Cardiac muscle cell (in vitro differentiated cells and primary cell): Measurements from ENCODE around the gene RNASEH2C. TPM values are rescaled to one million over a fixed set of nuclear protein-coding genes. Genes with fewer than 3 reads are reported as not detected.
A peak's percentile ranks its signal among the peaks of the same experiment; 100 is the strongest.
"Not testable (repeated sequence)": the region's sequence is repeated elsewhere in the genome, so short reads cannot be mapped to it uniquely, and the experiment has no call there.

Experiments
- DNase-seq, 2 donors: peaks; one replicate each; pipeline versions ENCODE4 v3.0.0 to v3.0.0-alpha.2; 2010 to 2017; ENCODE audit warnings: low read depth in 1 of 2, low spot score in 1 of 2
- H3K27ac ChIP-seq: fragments of 200-600 bp; sonication (generic); 2 replicates; pipeline ENCODE4 v1.5.1; 2016
- H3K27me3 ChIP-seq: fragments of 200-600 bp; sonication (generic); 2 replicates; pipeline ENCODE4 v1.6.0; 2016; ENCODE audit warnings: control low read depth
- H3K36me3 ChIP-seq: fragments of 200-600 bp; sonication (generic); 2 replicates; pipeline ENCODE4 v1.5.1; 2016; ENCODE audit warnings: control low read depth
- H3K4me1 ChIP-seq: fragments of 200-600 bp; sonication (generic); 2 replicates; pipeline ENCODE4 v1.8.1; 2017; ENCODE audit warnings: low read depth, mild to moderate bottlenecking, mixed run types
- H3K4me3 ChIP-seq: fragments of 200-600 bp; sonication (generic); 2 replicates; pipeline ENCODE4 v1.5.1; 2016; ENCODE audit warnings: mild to moderate bottlenecking
- H3K9me3 ChIP-seq: fragments of 200-600 bp; sonication (generic); 2 replicates; pipeline ENCODE4 v1.5.1; 2017; ENCODE audit warnings: low read depth, mild to moderate bottlenecking, control low read depth
- polyA plus RNA-seq: library from polyadenylated mRNA; unstranded; fragments of >200 nt; fragmentation: Nextera tagmentation; extraction: Ambion mirVana; gene quantifications from 2 replicates; pipeline ENCODE4 v1.2.1, GENCODE V29; 2016
- total RNA-seq: library from RNA; depleted of rRNA; stranded (reverse); fragments of >200 nt; gene quantifications from 2 replicates; pipeline ENCODE4 v1.2.3, GENCODE V29; 2016
- TF ChIP-seq, protein P1 (sequence below): IDR thresholded peaks from 2 replicates; pipeline ENCODE4 v1.5.1; 2012; ENCODE audit warnings: low read depth, mild to moderate bottlenecking, low read length

The RNASEH2C gene
- total and polyA plus RNA-seq, 2 experiments from 2014 or later = 84.4 to 108 TPM

GRCh38 chr11:65696802-65697552 lies 23.6 kb downstream of the RNASEH2C start:
- no peak for DNase-seq
- no peak overlapping the region for H3K4me3 ChIP-seq
- H3K9me3 ChIP-seq = no peaks in the 10 kb centered on the region
- no peaks in the 10 kb centered on the region for H3K27me3 ChIP-seq
- TF ChIP-seq, protein P1, sequence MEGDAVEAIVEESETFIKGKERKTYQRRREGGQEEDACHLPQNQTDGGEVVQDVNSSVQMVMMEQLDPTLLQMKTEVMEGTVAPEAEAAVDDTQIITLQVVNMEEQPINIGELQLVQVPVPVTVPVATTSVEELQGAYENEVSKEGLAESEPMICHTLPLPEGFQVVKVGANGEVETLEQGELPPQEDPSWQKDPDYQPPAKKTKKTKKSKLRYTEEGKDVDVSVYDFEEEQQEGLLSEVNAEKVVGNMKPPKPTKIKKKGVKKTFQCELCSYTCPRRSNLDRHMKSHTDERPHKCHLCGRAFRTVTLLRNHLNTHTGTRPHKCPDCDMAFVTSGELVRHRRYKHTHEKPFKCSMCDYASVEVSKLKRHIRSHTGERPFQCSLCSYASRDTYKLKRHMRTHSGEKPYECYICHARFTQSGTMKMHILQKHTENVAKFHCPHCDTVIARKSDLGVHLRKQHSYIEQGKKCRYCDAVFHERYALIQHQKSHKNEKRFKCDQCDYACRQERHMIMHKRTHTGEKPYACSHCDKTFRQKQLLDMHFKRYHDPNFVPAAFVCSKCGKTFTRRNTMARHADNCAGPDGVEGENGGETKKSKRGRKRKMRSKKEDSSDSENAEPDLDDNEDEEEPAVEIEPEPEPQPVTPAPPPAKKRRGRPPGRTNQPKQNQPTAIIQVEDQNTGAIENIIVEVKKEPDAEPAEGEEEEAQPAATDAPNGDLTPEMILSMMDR = no peak
- no peaks in the 10 kb centered on the region for H3K36me3 ChIP-seq
- H3K4me1 ChIP-seq = no peaks in the 10 kb centered on the region
- H3K27ac ChIP-seq = no peak overlapping the region

- no peaks in the 10 kb centered on the region for H3K36me3 ChIP-seq
- H3K4me1 ChIP-seq = no peaks in the 10 kb centered on the region
- H3K27ac ChIP-seq = no peak overlapping the region
- peak in 1 of 2 donors; percentile 58 for DNase-seq
- H3K27me3 ChIP-seq = no peaks in the 10 kb centered on the region
- no peaks in the 10 kb centered on the region for H3K9me3 ChIP-seq
- TF ChIP-seq, protein P1 = no peak
- H3K4me3 ChIP-seq = no peak overlapping the region
These were observed 24.9 kb downstream of the RNASEH2C start for GRCh38 chr11:65695459-65696241.

DNA sequence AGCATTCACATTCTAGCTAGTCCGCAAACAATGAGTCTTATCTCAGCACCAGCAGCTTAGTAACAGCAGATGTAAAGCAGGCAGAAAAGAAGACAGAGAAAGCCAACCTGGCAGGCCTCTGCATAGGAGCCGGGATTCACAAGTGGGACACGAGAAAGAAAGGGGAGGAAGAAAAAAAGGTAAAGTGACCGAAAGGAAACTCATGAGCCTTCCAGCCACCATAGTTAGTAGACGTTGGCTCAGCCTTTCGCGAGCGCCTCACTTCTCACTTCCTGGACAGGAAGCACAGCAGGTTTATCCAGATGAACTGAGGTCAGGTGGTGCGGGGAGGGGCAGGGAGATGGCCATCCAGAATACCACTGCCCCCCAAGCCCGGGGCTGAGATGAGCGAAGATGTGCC lies 28.2 kb downstream of the RNASEH2C start:
- H3K27ac ChIP-seq = no peak overlapping the region
- no peak for DNase-seq
- no peaks in the 10 kb centered on the region for H3K27me3 ChIP-seq
- no peaks in the 10 kb centered on the region for H3K36me3 ChIP-seq
- TF ChIP-seq, protein P1 = no peak
- H3K9me3 ChIP-seq = no peaks in the 10 kb centered on the region
- H3K4me1 ChIP-seq = no peaks in the 10 kb centered on the region
- H3K4me3 ChIP-seq = no peak overlapping the region

DNA sequence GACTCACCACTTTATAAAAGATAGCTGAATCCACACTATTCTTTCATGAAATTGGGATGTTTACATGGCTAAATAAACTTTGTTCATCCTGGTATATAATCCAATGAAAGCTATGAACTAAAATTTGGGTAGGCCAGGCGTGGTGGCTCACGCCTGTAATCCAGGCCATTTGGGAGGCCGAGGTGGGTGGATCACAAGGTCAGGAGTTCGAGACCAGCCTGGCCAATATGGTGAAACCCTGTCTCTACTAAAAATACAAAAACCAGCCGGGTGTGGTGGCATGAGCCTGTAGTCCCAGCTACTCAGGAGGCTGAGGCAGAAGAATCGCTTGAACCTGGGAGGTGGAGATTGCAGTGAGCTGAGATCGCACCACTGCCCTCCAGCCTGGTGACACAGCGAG lies 28.8 kb downstream of the RNASEH2C start:
- H3K4me3 ChIP-seq, H3K4me1 ChIP-seq, H3K9me3 ChIP-seq, H3K36me3 ChIP-seq, H3K27ac ChIP-seq, H3K27me3 ChIP-seq, DNase-seq: not testable (repeated sequence)

GRCh38 chr11:65685981-65686380 lies 34.6 kb downstream of the RNASEH2C start:
- peak; percentile 49 to 60 for DNase-seq
- TF ChIP-seq, protein P1 = no peak
- no peak overlapping the region for H3K4me3 ChIP-seq
- no peaks in the 10 kb centered on the region for H3K4me1 ChIP-seq
- H3K9me3 ChIP-seq = no peaks in the 10 kb centered on the region
- H3K27ac ChIP-seq = no peak overlapping the region
- no peaks in the 10 kb centered on the region for H3K27me3 ChIP-seq
- no peaks in the 10 kb centered on the region for H3K36me3 ChIP-seq

DNA sequence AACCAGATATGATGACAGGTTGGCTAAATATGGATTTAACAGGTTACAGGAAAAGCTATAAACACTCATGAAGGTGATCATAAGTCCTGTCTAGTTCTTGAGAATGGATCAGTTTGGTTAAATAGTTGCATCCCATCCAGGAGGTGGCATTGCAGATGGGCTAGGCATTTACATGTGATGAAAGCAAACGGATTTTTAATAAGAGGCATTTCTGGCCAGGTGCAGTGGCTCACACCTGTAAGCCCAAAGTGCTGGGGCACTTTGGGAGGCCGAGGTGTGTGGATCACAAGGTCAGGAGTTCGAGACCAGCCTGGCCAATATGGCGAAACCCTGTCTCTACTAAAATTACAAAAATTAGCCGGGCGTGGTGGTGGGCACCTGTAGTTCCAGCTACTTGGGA lies 37.1 kb downstream of the RNASEH2C start:
- not testable (repeated sequence) for H3K9me3 ChIP-seq, H3K36me3 ChIP-seq, H3K27me3 ChIP-seq, DNase-seq, H3K27ac ChIP-seq, H3K4me1 ChIP-seq, H3K4me3 ChIP-seq
